Loucy (cell line): ENCODE data around the gene BMPER.

Experiments
- CTCF ChIP-seq: fragments of 200-600 bp; sonication (generic); conservative IDR thresholded peaks from 2 replicates; pipeline ENCODE4 v1.5.1; 2014; ENCODE audit warnings: mild to moderate bottlenecking, antibody characterized with exemption, low read length
- EZH2phosphoT487 ChIP-seq: fragments of 200-600 bp; IDR thresholded peaks from 2 replicates; pipeline ENCODE4 v1.6.1; 2018; ENCODE audit warnings: antibody characterized with exemption, mild to moderate bottlenecking, moderate library complexity, borderline replicate concordance

GRCh38 chr7:34081935-34082334, 176.6 kb downstream of the BMPER start:
- TF ChIP-seq CTCF (no peak), EZH2phosphoT487 (no peak)
